GM21423 (cell line): ENCODE data around the gene ADD1.
"Not testable (repeated sequence)": the region's sequence is repeated elsewhere in the genome, so short reads cannot be mapped to it uniquely, and the experiment has no call there.

Experiments used
- ATAC-seq: cut with Tn5 transposase; IDR thresholded peaks from one replicate; pipeline ENCODE4 v1.9.1; 2021; ENCODE audit warnings: mild to moderate bottlenecking, moderate library complexity; ENCODE audit not compliant: unreplicated experiment

The ADD1 gene

GRCh38 chr4:2932321-2932950, 88.8 kb downstream of the ADD1 start:
- ATAC-seq = no peak

- no peak for ATAC-seq
These were observed 89.4 kb downstream of the ADD1 start for GRCh38 chr4:2932951-2933565.

GRCh38 chr4:2933566-2934076, 90.0 kb downstream of the ADD1 start:
- no peak for ATAC-seq

GRCh38 chr4:2934077-2934812, 90.6 kb downstream of the ADD1 start:
- no peak for ATAC-seq

- peak; percentile 49 for ATAC-seq
These were observed 91.4 kb downstream of the ADD1 start for GRCh38 chr4:2934813-2935761.

GRCh38 chr4:2935762-2936743, 92.4 kb downstream of the ADD1 start:
- ATAC-seq = no peak

- ATAC-seq = no peak
These were observed 93.1 kb downstream of the ADD1 start for GRCh38 chr4:2936773-2937145.

GRCh38 chr4:2937146-2937857, 93.7 kb downstream of the ADD1 start:
- no peak for ATAC-seq

GRCh38 chr4:2937986-2938385, 94.3 kb downstream of the ADD1 start:
- ATAC-seq = no peak

- ATAC-seq = not testable (repeated sequence)
These were observed 94.8 kb downstream of the ADD1 start for GRCh38 chr4:2938411-2938810.

- no peak for ATAC-seq
These were observed 95.3 kb downstream of the ADD1 start for GRCh38 chr4:2938906-2939305.

- no peak for ATAC-seq
These were observed 96.0 kb downstream of the ADD1 start for GRCh38 chr4:2939383-2940243.

GRCh38 chr4:2940267-2941137, 96.9 kb downstream of the ADD1 start:
- ATAC-seq = no peak

GRCh38 chr4:2941138-2942036, 97.7 kb downstream of the ADD1 start:
- no peak for ATAC-seq

GRCh38 chr4:2942037-2942531, 98.4 kb downstream of the ADD1 start:
- no peak for ATAC-seq
